Activated CD8-positive, alpha-beta memory T cell treated with anti-CD3 and anti-CD28 coated beads, Interleukin-2, amount 50 U/mL, for 1 hour (primary cell): ENCODE data around the gene TSR1.

Experiments
- DNase-seq: peaks from one replicate; pipeline ENCODE4 v3.0.0-alpha.2; 2020; ENCODE audit errors: extremely low read depth

The TSR1 gene

DNA sequence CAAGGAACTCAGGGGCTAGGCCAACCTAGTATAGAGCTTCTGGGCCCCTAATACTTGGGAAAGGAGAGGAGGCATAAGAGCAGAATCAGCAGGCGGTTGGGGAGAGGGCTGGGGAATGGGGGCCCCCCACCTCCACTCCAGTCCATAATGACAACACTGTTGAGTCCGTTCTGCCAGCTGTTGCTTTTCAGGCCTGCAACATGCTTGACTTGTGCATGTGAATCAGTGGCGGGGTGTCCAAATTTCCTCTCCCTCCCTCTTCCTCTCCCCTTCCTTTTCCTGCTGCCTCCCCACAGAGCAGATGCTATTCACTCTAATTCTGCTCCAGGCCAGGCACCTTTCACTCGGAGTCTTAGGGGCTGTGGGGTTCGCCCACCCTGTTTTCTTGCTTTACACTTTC is 32.8 kb upstream of the TSR1 start:
- no peak for DNase-seq

DNA sequence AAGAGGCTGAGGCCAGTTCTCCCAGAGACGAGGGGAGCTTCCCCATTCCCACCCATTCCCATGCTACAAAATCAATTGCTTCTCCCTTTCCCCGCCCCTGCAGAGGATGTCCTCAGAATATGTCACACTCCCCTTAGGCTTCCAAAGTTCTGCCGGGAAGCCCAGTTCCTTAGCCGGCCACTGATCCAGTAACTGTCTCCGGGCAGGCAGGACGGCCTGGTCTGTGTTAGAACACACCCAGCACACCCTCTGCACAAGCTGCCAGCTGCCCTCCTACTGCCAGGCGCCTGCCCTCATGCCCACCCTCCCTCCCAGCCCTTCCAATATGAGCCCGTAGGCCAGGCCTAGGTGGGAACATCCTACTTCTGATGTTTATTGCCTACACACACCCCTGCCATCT is 32.1 kb upstream of the TSR1 start:
- no peak for DNase-seq

DNA sequence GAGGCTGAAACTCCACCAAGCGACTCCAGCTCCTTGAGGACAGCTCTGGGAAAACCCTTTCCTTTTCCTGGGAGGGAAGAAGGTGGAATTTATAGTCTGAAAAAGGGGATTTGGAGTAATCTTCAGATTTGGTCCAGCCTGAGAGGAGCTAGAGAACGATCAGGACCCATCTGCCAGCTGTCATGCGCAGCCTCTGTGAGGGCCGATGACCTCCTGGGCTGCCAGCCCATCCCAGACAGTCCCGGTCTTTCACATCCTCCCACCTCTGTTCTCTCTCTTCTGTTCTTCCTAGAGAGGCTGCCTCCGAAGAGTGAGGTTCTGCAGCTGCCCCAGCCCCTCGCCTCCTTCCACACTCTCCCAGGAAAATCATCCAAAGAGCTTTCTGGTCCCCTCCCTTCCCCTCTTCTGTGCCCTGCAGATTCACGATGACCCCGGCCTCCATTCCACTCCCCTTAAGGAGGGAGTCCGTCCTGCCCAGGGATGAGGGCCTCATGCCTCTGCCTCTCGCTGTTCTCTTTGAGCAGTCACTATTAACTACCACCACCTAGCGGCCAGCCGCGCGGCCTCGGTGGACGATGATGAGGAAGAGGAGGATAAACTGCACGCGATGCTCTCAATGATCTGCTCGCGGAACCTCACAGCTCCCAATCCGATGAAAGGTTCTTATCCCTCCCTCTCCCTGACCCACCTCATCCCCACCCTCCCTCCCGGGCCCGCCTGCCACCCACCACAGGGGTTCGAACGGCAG is 30.7 kb upstream of the TSR1 start:
- DNase-seq = no peak

DNA sequence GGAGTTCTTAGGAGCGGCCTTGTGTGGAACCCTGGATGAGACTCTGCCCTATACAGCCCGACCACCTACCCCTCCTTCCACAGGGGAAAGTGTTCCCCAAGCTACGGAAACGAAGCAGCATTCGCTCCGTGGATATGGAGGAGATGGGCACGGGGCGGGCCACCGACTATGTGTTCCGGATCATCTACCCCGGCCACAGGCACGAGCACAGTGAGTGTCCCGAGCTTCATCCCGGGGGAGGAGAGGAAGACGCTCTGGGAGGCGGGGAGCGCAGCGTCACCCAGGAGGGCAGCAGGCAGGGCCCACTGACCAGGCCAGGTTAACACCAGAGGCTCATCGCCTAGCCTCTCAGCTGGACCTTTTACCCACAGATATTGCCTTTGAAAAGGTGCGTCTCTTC is 28.9 kb upstream of the TSR1 start:
- no peak for DNase-seq

DNA sequence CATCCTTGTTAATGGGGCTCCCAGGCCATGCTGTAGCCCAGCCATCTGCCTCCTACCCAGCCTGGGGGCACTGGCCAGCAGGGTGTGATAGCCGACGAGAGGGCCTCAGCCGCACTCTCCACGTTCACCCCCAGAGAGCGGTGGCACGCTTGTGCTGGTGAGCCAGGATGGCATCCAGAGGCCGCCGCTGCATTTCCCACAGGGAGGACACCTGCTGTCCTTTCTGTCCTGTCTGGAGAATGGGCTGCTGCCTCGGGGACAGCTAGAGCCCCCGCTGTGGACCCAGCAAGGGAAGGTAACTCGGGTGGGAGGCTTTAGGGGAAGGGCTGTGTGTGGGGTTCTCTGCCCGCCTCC is 28.5 kb upstream of the TSR1 start:
- no peak for DNase-seq

DNA sequence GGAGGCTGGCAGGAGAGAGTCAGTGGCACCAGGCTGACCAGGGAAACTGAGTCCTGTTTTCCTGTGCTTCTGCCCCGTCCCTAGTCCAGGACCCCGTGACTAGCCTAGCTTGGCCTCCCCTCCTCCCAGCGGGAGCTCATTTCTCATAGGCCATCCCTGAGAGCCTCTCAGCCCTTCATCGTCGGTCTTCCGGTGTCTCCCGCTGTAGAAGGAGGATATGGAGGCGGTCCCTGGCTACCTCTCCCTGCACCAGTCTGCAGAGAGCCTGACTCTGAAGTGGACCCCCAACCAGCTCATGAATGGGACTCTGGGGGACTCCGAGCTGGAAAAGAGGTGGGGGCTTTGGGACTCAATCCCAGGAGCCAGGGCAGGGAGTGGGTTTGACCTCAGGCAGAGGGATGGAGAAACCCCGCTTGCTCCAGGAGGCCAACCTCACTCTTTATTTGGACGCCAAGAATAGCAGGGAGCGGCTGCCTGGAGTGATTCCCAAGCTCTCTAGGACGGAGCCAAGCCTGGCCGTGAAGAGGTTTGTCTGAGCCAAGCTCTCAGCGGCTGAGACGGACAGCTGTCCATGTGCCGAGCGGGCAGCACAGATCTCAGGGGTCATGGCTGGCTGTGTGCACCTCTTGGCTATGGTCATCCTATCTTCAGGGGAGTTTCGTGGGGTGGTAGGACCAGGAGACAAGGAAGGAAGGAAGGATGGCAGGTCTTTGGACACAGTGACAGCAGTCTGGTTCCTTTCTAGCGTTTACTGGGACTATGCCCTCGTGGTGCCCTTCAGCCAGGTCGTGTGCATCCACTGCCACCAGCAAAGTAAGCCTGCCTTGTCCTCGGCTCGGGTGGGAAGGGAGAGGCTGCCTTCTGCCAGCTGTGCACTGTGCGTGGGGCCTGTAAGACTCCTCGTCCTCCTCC is 27.9 kb upstream of the TSR1 start:
- DNase-seq = no peak

DNA sequence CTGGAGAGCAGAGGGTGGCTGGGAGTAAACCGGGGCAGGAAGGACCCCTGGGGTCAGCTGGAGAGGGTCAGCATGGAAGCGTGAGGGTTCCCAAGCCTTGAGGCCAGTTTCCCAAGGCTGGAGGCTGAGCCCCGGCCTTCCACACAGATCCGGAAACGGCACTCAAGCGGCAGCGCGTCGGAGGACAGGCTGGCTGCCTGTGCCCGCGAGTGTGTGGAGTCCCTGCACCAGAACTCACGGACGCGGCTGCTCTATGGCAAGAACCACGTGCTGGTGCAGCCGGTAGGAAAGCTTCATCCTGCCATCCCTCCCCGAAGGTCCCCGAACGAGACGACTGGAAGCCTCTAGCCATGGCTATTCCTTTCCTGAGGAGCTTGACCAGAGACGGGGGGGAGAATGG is 27.1 kb upstream of the TSR1 start:
- no peak for DNase-seq

DNA sequence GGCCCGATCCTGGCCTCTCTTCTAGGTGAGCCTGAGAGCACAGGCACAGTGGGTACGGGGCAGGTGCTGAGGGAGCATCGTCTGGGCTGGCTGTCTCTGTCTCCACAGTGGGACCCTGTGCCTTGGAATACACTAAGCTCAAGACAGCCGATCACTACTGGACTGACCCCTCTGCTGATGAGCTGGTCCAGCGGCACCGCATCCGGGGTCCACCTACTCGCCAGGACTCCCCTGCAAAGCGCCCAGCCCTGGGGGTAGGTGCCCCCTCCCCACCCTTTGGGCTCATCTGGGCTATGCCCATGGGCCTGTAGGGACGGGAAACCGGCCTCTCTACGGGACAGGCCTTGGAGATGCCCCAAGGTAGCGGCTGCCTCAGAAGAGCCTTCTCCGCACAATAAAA is 26.6 kb upstream of the TSR1 start:
- no peak for DNase-seq

DNA sequence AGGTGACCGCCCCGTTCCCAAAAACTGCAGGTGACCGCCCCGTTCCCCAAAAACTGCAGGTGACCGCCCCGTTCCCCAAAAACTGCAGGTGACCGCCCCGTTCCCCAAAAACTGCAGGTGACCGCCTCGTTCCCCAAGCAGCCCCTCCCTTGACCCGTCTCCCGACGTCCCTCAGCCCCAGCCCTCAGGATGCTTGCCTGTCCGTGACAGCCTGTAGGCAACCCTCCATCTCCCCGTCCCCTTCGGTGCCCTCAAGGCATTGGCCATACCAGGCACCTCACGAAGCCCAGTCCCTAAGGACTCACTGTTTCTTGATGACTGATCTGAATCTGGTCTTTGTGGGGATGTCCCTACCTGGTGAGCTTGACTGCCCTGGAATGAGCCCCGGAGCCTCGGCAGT is 26.2 kb upstream of the TSR1 start:
- DNase-seq = no peak

DNA sequence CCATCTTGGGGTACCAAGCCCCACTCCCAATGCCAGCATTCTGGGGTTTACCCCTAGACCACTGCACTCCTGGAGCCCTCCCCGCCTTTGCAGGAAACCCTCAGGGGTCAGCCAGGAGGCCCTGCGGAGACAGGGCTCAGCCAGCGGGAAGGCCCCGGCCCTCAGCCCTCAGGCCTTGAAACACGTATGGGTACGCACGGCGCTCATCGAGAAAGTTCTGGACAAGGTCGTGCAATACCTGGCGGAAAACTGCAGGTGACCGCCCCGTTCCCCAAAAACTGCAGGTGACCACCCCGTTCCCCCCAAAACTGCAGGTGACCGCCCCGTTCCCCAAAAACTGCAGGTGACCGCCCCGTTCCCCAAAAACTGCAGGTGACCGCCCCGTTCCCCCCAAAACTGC is 25.8 kb upstream of the TSR1 start:
- DNase-seq = no peak

DNA sequence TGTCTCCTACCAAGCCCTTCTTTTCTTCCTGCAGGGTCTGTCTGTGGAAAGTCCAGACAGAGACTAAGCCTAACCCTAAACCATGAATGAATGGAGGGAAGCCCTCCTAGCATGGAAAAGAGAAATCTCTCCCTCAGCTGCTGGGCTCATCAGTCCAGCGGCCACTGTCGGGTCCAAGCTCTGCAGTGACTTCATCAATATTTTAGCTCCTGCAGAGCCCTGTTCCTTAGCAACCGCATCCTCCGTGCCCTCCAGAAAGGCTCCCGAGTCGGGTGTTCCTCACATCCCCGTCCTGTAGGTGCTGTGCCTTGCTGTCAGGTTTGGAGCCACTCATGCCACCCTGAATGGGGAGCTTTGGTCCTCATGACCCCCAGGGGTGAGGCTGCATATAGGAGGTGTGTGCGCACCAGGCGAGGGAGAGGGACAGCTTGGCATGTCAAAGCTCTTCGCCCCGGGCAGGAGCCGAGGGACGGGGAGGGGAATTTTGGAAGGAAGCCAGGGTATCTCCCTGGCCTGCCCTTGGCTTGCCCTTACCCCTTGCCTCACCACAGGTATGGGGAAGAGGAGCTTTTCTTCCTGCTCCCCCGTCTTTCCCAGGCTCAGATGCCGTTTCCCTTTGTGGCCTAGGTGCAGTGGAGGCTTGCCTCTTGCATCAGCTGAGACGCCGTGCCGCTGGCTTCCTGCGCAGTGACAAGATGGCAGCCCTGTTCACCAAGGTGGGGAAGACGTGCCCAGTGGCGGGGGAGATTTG is 24.9 kb upstream of the TSR1 start:
- DNase-seq = no peak

DNA sequence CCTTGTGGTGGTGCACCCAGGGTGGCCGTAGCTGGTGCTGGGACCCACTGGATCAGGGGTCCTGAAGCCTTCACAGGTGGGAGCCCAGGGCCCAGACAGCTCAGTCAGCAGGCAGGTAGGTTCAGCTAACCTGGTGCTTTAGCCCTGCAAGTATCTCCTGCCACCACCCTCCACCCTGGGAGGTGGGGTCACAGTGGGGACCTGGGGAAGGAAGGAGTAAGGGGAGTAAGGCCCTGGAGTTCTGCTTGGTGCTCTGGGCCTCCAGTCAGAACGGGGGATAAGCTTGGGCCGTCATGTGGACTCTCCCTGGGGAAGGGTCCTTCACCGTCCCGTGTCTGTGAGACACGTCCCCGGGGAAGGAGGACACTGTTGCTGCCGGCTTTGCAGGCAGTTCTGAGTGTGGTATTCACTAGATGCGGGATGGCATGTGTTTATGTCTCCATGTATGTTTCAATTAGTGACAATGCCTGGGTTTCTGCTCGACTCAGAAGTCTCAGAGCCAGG is 21.7 kb upstream of the TSR1 start:
- no peak for DNase-seq

DNA sequence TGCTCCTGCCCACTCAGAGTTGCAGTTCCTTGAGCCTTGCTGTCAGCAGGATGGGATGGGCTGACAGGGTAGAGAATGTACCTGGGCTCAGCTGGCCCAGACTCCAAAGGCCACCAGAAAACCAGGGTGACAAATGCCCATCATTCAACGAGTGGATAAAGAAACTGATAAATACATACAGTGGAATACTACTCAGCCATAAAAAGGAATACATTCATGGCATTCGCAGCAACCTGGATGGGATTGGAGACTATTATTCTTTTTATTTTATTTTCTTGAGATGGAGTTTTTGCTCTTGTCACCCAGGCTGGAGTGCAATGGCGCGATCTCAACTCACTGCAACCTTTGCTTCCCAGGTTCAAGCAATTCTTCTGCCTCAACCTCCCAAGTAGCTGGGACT is 21.0 kb upstream of the TSR1 start:
- DNase-seq = no peak

DNA sequence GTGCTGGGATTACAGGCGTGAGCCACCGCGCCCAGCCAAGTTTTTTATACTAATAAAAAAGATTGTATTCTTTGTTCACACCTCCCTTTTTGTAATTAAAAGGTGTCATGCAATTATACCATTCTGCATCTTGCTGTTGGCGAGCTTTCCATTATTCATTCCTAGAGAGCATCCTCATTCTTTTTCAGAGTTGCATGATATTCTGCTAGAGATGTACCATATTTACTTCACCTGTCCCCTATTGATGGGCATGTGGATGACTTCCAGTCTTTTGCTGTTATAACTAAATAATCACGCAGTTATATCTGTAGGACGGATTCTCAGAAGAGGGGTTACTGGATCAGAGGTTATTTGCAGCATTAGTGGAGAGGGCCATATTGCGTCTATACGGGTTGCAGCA is 18.1 kb upstream of the TSR1 start:
- DNase-seq = no peak

DNA sequence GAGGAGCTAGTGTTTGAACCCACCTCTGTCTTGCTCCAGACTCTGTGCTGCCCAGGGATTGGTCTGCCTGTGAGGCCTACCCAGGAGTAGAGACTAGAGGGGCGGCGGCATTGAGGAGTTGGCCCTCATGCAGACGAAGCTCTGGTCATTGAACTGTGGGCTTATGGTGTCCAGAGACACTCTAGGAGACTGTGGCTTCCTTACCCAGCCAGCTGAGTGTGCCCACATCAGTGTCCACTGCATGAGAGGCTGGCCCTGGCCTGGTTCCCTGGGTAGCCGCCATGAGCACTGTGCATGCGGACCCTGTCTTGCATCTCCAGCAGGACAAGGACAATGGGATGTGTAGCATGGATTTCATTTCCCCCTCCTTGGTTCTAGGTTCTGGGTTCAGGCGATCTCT is 15.0 kb upstream of the TSR1 start:
- no peak for DNase-seq

DNA sequence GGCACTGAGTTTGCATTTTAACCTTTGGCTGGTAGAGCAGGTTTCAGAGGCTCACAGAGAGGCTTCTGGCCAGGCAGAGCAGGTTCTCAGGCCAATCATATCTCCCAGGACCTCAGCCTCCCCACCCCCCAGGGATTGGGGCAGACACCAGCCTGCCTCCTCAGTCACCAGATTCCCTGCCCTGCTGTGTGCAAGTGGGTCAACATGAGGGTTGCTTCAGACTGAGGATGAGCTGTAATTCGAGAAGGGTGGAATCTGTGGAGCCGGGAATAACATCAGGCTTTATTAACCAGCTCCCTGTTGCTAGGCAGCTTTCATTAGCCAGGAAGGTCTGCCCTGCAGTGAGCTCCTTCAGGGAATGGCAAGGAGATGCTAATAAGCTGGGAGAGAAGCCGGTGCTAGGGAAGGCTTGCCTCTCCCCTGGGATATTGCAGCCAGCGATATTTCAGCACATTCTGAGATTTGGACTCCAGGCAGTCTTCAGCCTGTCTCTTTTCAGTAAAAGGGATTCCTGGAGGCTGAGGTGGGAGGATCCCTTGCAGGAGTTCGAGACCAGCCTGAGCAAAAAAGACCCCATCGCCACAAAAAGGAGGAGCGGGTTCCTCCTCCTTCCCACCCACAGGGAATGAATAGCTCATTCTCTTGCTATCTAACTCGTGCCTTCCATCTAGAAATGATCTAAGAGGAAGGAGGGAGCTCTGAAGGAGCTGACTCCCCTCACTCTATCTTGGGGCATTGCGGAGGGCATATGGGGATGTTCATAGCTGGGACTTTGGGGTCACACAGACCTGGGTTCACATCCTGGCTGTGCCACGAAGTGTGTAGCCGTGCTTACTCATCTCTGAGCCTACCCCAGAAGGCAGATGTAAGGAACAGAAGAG is 11.8 kb upstream of the TSR1 start:
- DNase-seq = no peak

DNA sequence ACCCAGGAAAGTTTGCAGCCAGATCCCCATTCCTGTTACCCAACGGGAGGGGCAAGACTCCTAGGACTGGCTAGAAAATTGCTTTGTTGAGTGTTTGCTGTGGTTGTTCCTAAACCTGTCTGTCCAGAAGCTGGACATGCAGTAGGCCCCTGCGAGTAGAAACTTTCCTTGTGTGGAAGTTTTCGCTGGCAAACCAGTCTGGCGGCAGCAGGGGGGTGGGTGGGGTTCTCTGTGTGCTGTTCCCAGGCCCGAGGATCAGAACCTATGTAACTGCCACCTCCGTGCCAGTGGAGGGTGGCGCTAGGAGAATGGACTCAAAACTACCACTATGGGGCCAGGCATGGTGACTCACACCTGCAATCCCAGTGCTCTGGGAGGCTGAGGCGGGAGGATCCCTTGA is 10.2 kb upstream of the TSR1 start:
- DNase-seq = no peak

DNA sequence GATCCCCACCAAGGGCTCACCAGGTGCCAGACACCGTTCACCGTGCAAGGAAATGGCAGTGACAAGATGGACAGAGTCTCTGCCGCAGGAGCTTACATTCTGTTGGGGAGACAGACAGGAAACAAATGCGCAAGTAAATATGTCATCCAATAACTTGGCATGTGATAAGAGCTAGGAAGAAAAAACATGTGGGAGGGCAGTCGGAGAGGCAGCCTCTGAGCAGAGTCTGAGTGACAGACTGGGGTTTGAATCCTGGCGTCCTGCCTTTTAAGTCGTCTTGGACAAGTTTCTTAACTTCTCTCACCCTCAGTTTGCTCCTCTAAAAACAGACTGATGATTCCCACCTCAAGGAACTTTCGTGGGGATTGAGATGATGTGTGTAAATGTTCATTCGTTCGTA is 8.3 kb upstream of the TSR1 start:
- no peak for DNase-seq

DNA sequence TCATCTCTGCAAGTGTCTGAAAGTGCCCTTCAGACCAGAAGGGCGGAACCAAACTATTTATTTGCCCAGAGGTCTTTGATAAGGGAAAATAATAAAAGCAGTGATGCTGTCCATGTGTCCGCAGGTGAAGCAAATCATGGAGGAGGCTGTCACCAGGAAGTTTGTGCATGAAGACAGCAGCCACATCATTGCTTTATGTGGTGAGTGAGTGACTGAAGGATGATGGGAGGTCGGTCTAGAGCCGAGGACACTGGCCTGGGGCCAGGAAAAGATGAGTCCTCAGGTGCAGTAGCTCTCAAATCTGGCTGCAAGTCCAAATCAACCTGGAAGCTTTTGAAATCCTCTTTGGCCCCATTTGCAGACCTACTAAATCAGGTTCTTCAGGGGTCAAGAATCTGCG is 7.2 kb upstream of the TSR1 start:
- no peak for DNase-seq

DNA sequence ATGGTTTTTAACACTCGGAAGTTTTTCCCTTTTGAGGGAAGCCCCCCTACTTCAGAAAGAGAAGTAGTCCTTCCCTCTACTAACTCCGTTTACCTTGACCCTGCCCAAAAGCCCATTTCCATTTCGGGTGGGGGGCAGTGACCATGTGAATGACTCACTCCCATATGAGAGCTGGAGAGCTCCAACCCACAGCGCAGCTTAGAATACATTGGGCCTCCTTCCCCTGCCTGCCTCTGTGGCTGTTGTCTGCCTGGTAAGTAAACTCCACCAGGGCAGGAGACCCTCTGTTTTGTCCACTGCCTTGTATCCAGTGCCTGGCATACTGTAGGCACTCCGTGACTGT is 2.0 kb upstream of the TSR1 start:
- DNase-seq = no peak

DNA sequence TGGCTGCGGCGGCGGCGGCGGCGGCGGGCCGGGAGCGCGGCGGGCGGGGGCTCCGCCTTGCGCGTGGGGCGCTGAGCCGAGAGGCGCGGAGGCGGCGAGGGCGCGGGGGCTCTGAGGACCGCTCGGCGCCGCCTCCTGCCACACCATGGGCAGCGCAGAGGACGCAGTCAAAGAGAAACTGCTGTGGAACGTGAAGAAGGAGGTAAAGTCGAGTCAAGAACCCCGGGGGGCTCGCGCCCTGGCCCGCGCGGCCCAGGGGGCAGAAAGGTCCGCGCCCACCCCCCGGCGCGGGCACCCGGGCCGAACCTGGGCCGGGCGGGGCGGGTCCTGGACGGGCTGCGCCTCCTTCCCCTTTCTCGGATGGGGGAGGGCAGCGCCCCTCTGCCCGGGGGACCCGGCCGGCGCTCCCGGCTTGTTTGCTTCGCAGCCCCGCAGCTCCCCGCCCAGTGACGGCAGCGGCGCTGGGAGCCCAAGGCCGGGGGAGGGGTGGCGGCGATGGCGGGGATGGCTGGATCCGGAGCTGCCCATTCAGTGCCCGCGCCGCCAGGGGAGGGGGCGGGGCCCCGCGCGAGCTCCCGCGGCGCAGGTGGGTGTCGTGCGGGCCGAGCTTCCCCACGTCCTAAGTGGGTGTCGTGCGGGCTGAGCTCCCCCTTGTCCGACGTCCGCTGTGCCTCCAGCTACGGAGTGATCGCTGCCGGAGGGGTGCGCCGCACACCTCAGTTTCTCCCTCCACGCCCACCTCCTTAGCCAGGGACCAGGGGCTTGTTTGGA is 1.5 kb upstream of the TSR1 start:
- DNase-seq = no peak
